Measurements from ENCODE around the gene MAMSTR.

Gene MAMSTR

DNA sequence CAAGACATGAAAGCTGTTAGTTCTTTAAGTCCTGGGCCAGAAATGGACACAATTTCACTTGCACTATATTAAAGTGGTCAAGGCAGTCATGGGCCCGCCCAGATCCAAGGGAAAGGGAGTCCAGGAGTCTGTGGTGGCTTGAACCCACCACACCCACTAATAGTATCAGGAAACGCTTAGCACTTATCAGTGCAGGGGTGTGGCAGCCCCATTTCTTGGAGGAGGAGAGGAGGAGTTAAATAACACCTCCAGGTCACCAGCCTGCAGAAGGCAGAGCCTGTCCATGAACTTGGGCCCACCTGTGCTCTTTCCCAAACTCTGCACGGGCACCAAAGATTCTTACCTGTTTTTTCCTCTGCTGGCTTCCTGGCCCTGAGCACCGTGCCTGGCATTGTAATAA, 41.3 kb downstream of the MAMSTR start:
- no peaks in the 10 kb centered on the region for H3K9me3 ChIP-seq (ENCODE audit: control insufficient read depth, insufficient read depth, low read length)
- peaks cover 9% of the 10 kb centered on the region for H3K4me1 ChIP-seq (ENCODE audit: control insufficient read depth, low read length)
- TF ChIP-seq, protein P1, sequence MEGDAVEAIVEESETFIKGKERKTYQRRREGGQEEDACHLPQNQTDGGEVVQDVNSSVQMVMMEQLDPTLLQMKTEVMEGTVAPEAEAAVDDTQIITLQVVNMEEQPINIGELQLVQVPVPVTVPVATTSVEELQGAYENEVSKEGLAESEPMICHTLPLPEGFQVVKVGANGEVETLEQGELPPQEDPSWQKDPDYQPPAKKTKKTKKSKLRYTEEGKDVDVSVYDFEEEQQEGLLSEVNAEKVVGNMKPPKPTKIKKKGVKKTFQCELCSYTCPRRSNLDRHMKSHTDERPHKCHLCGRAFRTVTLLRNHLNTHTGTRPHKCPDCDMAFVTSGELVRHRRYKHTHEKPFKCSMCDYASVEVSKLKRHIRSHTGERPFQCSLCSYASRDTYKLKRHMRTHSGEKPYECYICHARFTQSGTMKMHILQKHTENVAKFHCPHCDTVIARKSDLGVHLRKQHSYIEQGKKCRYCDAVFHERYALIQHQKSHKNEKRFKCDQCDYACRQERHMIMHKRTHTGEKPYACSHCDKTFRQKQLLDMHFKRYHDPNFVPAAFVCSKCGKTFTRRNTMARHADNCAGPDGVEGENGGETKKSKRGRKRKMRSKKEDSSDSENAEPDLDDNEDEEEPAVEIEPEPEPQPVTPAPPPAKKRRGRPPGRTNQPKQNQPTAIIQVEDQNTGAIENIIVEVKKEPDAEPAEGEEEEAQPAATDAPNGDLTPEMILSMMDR (IDR thresholded peaks at IDR 0.05; ENCODE audit: low read depth, low read length, poor library complexity, severe bottlenecking): no peak
- no peak for TF ChIP-seq EZH2phosphoT487 (IDR thresholded peaks at IDR 0.05; ENCODE audit: borderline replicate concordance, low read length)

DNA sequence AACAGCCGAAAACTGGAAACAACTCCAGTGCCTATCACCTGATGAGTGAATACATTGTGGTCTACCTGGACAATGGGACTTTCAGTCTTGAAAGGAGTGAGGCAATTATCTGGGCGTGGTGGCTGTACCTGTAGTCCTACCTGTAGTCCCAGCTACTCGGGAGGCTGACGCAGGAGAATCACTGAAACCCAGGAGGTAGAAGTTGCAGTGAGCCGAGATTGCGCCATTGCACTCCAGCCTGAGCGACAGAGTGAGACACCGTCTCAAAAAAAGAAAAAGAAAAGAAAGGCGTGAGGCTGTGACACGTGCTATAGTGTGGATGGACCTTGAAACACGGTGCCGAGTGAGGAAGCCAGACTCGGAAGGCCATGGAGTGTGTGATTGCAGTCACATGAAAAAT, 42.6 kb downstream of the MAMSTR start:
- Histone ChIP-seq H3K27me3 (ENCODE audit: control insufficient read depth, low read length) (no peaks in the 10 kb centered on the region), H3K4me2 (ENCODE audit: low read length) (no peak overlapping the region), H3K36me3 (ENCODE audit: control insufficient read depth, low read length) (no peaks in the 10 kb centered on the region), H3K4me1 (ENCODE audit: control insufficient read depth, low read length) (peaks cover 9% of the 10 kb centered on the region), H4K20me1 (ENCODE audit: control insufficient read depth, insufficient read depth, low read depth, low read length) (no peaks in the 10 kb centered on the region), H3K9me3 (ENCODE audit: control insufficient read depth, insufficient read depth, low read length) (no peaks in the 10 kb centered on the region), H3K4me3 (ENCODE audit: low read length) (no peak overlapping the region), H3K79me2 (ENCODE audit: control insufficient read depth, low read length) (no peaks in the 10 kb centered on the region), H3K27ac (ENCODE audit: low read depth, low read length) (no peak overlapping the region), H3F3A (ENCODE audit: control insufficient read depth, insufficient read depth) (no peaks in the 10 kb centered on the region), H3K9me2 (replicated peaks; ENCODE audit: control insufficient read depth, low read length) (no peaks in the 10 kb centered on the region)
- no peak for TF ChIP-seq EZH2phosphoT487 (IDR thresholded peaks at IDR 0.05; ENCODE audit: borderline replicate concordance, low read length)
- TF ChIP-seq, protein P1 (IDR thresholded peaks at IDR 0.05; ENCODE audit: low read depth, low read length, poor library complexity, severe bottlenecking): no peak

More for the DNA sequence above, 41.3 kb downstream of the MAMSTR start:
- H3K79me2 ChIP-seq (ENCODE audit: control insufficient read depth, low read length): no peaks in the 10 kb centered on the region
- H3K27ac ChIP-seq (ENCODE audit: low read depth, low read length): no peak overlapping the region
- H3K27me3 ChIP-seq (ENCODE audit: control insufficient read depth, low read length): no peaks in the 10 kb centered on the region
- no peak overlapping the region for H3K4me3 ChIP-seq (ENCODE audit: low read length)
- H3K9me2 ChIP-seq (replicated peaks; ENCODE audit: control insufficient read depth, low read length): no peaks in the 10 kb centered on the region
- no peak overlapping the region for H3K4me2 ChIP-seq (ENCODE audit: low read length)
- no peaks in the 10 kb centered on the region for H4K20me1 ChIP-seq (ENCODE audit: control insufficient read depth, insufficient read depth, low read depth, low read length)
- no peaks in the 10 kb centered on the region for H3F3A ChIP-seq (ENCODE audit: control insufficient read depth, insufficient read depth)
- H3K36me3 ChIP-seq (ENCODE audit: control insufficient read depth, low read length): no peaks in the 10 kb centered on the region

- Histone ChIP-seq H3K36me3 (ENCODE audit: control insufficient read depth, low read length) (no peaks in the 10 kb centered on the region), H4K20me1 (ENCODE audit: control insufficient read depth, insufficient read depth, low read depth, low read length) (no peaks in the 10 kb centered on the region), H3K27me3 (ENCODE audit: control insufficient read depth, low read length) (no peaks in the 10 kb centered on the region), H3K4me1 (ENCODE audit: control insufficient read depth, low read length) (peaks cover 9% of the 10 kb centered on the region), H3K4me2 (ENCODE audit: low read length) (no peak overlapping the region), H3F3A (ENCODE audit: control insufficient read depth, insufficient read depth) (no peaks in the 10 kb centered on the region), H3K4me3 (ENCODE audit: low read length) (no peak overlapping the region), H3K79me2 (ENCODE audit: control insufficient read depth, low read length) (no peaks in the 10 kb centered on the region), H3K9me3 (ENCODE audit: control insufficient read depth, insufficient read depth, low read length) (no peaks in the 10 kb centered on the region), H3K9me2 (replicated peaks; ENCODE audit: control insufficient read depth, low read length) (no peaks in the 10 kb centered on the region), H3K27ac (ENCODE audit: low read depth, low read length) (no peak overlapping the region)
- no peak for TF ChIP-seq EZH2phosphoT487 (IDR thresholded peaks at IDR 0.05; ENCODE audit: borderline replicate concordance, low read length)
- TF ChIP-seq, protein P1 (IDR thresholded peaks at IDR 0.05; ENCODE audit: low read depth, low read length, poor library complexity, severe bottlenecking): no peak
Observed at GRCh38 chr19:48676487-48676886, 43.0 kb downstream of the MAMSTR start.

All from DOHH2 (cell line).